Liver (tissue), 2 donors: Measurements from ENCODE around the gene GPATCH2.

Experiments used
- TF ChIP-seq, protein P1 (sequence below): fragments of 150-350 bp; IDR thresholded peaks from 2 replicates; pipeline ENCODE4 v1.5.1; 2017; ENCODE audit warnings: improper control_type of control experiment, low read depth, low read length; ENCODE audit not compliant: missing input control
- TF ChIP-seq, protein P2 (sequence below): IDR thresholded peaks from 2 replicates; pipeline ENCODE4 v1.6.1; 2016; ENCODE audit warnings: antibody characterized with exemption, mild to moderate bottlenecking
- donor health status: healthy.

DNA sequence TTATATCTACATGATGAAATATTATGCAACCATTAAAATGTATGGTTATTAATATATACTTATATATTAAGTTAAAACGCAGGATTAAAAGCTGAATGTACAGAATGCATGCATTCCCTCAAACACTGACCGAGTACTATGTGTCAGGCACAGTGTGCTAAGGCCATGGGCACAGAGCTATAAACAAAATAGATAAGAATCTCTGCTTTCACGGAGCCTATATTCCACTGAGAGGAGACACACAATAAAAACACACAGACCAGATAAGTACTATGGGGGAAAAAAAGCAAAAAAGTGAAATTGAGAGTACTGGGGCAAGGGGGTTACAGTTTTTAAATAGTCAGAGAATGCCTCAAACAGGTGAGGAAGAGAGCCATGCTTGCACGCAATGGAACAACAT lies 62.7 kb downstream of the GPATCH2 start:
- TF ChIP-seq, protein P1, sequence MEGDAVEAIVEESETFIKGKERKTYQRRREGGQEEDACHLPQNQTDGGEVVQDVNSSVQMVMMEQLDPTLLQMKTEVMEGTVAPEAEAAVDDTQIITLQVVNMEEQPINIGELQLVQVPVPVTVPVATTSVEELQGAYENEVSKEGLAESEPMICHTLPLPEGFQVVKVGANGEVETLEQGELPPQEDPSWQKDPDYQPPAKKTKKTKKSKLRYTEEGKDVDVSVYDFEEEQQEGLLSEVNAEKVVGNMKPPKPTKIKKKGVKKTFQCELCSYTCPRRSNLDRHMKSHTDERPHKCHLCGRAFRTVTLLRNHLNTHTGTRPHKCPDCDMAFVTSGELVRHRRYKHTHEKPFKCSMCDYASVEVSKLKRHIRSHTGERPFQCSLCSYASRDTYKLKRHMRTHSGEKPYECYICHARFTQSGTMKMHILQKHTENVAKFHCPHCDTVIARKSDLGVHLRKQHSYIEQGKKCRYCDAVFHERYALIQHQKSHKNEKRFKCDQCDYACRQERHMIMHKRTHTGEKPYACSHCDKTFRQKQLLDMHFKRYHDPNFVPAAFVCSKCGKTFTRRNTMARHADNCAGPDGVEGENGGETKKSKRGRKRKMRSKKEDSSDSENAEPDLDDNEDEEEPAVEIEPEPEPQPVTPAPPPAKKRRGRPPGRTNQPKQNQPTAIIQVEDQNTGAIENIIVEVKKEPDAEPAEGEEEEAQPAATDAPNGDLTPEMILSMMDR = no peak
- TF ChIP-seq, protein P2, sequence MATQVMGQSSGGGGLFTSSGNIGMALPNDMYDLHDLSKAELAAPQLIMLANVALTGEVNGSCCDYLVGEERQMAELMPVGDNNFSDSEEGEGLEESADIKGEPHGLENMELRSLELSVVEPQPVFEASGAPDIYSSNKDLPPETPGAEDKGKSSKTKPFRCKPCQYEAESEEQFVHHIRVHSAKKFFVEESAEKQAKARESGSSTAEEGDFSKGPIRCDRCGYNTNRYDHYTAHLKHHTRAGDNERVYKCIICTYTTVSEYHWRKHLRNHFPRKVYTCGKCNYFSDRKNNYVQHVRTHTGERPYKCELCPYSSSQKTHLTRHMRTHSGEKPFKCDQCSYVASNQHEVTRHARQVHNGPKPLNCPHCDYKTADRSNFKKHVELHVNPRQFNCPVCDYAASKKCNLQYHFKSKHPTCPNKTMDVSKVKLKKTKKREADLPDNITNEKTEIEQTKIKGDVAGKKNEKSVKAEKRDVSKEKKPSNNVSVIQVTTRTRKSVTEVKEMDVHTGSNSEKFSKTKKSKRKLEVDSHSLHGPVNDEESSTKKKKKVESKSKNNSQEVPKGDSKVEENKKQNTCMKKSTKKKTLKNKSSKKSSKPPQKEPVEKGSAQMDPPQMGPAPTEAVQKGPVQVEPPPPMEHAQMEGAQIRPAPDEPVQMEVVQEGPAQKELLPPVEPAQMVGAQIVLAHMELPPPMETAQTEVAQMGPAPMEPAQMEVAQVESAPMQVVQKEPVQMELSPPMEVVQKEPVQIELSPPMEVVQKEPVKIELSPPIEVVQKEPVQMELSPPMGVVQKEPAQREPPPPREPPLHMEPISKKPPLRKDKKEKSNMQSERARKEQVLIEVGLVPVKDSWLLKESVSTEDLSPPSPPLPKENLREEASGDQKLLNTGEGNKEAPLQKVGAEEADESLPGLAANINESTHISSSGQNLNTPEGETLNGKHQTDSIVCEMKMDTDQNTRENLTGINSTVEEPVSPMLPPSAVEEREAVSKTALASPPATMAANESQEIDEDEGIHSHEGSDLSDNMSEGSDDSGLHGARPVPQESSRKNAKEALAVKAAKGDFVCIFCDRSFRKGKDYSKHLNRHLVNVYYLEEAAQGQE = no peak
